ENCODE results near the gene KHDC3L. TPM values are rescaled to one million over a fixed set of nuclear protein-coding genes. Genes with fewer than 3 reads are reported as not detected.

Gene KHDC3L
- total and polyA plus RNA-seq, 2 of the 8 experiments (the other 6 are each of a cell fraction or from before 2014, with no cell fraction given), result 0.11 TPM; not detected in 1

DNA sequence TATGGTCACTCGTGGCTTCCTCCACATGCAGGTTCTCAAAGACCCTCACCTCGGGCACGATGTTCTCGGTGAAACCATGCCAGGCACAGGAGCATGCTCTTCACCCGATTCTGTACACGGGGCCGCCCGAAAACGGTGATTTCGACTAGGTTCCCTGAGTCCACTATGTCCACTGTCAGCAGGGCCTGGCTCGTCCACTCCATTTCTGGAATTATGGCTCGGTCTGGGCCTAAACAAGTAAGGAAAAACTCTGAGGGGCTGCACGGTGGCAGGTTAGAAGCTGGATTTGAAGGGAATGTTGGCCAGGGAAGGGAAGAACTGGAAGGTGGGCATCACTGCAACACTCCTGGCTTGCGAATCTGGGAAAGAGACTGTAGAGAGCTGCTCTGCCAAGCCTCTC lies 6.7 kb downstream of the KHDC3L start (continued):
- TF ChIP-seq RNF2 (IDR thresholded peaks at IDR 0.05; ENCODE audit: borderline replicate concordance, low read depth, low read length, missing control alignments, poor library complexity, severe bottlenecking) (no peak), SIRT6 (IDR thresholded peaks at IDR 0.05; ENCODE audit: low read length) (no peak), BACH1 (IDR thresholded peaks at IDR 0.05; ENCODE audit: low read length) (no peak)

All from H1 (cell line).